Glomerular endothelial cell (primary cell): ENCODE measurements around the gene ZNG1F. TPM values are rescaled to one million over a fixed set of nuclear protein-coding genes. Genes with fewer than 3 reads are reported as not detected.
"Not testable (repeated sequence)": the region's sequence is repeated elsewhere in the genome, so short reads cannot be mapped to it uniquely, and the experiment has no call there.

Source experiments
- DNase-seq: peaks from one replicate; pipeline ENCODE4 v3.0.0-alpha.2; 2011; ENCODE audit warnings: low read depth, low spot score; ENCODE audit errors: extremely low read depth
- total RNA-seq: library from RNA; depleted of rRNA; stranded (reverse); fragments of >200 nt; gene quantifications from 2 replicates; pipeline ENCODE4 v1.2.3, GENCODE V29; 2015

Gene ZNG1F
- 5.6 and 10.6 TPM in 2 replicates for total RNA-seq

- not testable (repeated sequence) for DNase-seq
Measured at GRCh38 chr9:41189217-41189616, at the start of gene ZNG1F. TSS of gene ZNG1F (minus strand) at chr9:41189317. CDS start at chr9:41189258, 59 bp downstream.

GRCh38 chr9:41237110-41237749, 48.1 kb upstream of the ZNG1F start:
- not testable (repeated sequence) for DNase-seq

- not testable (repeated sequence) for DNase-seq
Measured at GRCh38 chr9:41236486-41237109, 47.5 kb upstream of the ZNG1F start.

GRCh38 chr9:41234811-41235805, 46.0 kb upstream of the ZNG1F start:
- DNase-seq = not testable (repeated sequence)

GRCh38 chr9:41234221-41234620, 45.1 kb upstream of the ZNG1F start:
- not testable (repeated sequence) for DNase-seq

- not testable (repeated sequence) for DNase-seq
Measured at GRCh38 chr9:41232326-41232725, 43.2 kb upstream of the ZNG1F start.

- DNase-seq = not testable (repeated sequence)
Measured at GRCh38 chr9:41230418-41230817, 41.3 kb upstream of the ZNG1F start.

GRCh38 chr9:41229408-41230401, 40.6 kb upstream of the ZNG1F start:
- DNase-seq = no peak

- DNase-seq = not testable (repeated sequence)
Measured at GRCh38 chr9:41219831-41220230, 30.7 kb upstream of the ZNG1F start.

- not testable (repeated sequence) for DNase-seq
Measured at GRCh38 chr9:41188439-41188838, 678 bp downstream of the ZNG1F start.

- DNase-seq = not testable (repeated sequence)
Measured at GRCh38 chr9:41174994-41175393, 14.1 kb downstream of the ZNG1F start.

GRCh38 chr9:41150116-41150515, 39.0 kb downstream of the ZNG1F start:
- not testable (repeated sequence) for DNase-seq

- DNase-seq = not testable (repeated sequence)
Measured at GRCh38 chr9:41141878-41142277, 47.2 kb downstream of the ZNG1F start.

- not testable (repeated sequence) for DNase-seq
Measured at GRCh38 chr9:41128581-41128980, 60.5 kb downstream of the ZNG1F start, which contains the start of gene FOXD4L6. TSS of gene FOXD4L6 (minus strand) at chr9:41128681. CDS start at chr9:41128383, 298 bp downstream.

- DNase-seq = not testable (repeated sequence)
Measured at GRCh38 chr9:41126746-41127446, 62.2 kb downstream of the ZNG1F start.

- not testable (repeated sequence) for DNase-seq
Measured at GRCh38 chr9:41125936-41126335, 63.2 kb downstream of the ZNG1F start.

GRCh38 chr9:41125109-41125658, 63.9 kb downstream of the ZNG1F start:
- DNase-seq = not testable (repeated sequence)

GRCh38 chr9:41124250-41125108, 64.6 kb downstream of the ZNG1F start:
- not testable (repeated sequence) for DNase-seq
